NB4 (cell line): ENCODE data around the gene ICE1.

Source experiments
- POLR2A ChIP-seq: IDR thresholded peaks from 2 replicates; pipeline ENCODE4 v1.6.1; 2011; ENCODE audit warnings: mild to moderate bottlenecking; ENCODE audit not compliant: insufficient read length; ENCODE audit errors: extremely low read depth
- TF ChIP-seq, protein P1 (sequence below): IDR thresholded peaks from one replicate; pipeline ENCODE4 v1.5.1; 2012; ENCODE audit warnings: low read depth, low read length

DNA sequence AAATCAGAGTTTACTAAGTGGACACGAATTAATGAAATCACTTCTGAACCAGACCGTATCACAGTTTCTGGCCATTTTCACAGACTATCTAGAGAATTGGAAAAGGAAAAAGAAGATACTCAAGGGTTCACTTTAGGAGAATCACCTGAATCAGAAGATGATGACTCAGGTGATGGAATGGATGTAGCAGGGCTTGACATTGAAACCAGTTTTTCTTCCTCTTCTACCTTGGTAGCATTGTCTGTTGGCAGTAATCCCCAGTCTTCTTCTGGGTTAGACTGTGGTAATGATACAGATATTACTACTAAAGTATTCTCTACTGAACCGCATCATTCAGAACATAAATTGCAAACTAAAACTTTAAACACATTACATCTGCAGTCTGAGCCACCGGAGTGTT is 38.5 kb downstream of the ICE1 start:
- TF ChIP-seq, protein P1, sequence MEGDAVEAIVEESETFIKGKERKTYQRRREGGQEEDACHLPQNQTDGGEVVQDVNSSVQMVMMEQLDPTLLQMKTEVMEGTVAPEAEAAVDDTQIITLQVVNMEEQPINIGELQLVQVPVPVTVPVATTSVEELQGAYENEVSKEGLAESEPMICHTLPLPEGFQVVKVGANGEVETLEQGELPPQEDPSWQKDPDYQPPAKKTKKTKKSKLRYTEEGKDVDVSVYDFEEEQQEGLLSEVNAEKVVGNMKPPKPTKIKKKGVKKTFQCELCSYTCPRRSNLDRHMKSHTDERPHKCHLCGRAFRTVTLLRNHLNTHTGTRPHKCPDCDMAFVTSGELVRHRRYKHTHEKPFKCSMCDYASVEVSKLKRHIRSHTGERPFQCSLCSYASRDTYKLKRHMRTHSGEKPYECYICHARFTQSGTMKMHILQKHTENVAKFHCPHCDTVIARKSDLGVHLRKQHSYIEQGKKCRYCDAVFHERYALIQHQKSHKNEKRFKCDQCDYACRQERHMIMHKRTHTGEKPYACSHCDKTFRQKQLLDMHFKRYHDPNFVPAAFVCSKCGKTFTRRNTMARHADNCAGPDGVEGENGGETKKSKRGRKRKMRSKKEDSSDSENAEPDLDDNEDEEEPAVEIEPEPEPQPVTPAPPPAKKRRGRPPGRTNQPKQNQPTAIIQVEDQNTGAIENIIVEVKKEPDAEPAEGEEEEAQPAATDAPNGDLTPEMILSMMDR = no peak
- no peak for TF ChIP-seq POLR2A
